GM18870 (cell line): ENCODE measurements around the gene H2AZ2.

Source experiments
- ATAC-seq: cut with Tn5 transposase; IDR thresholded peaks from one replicate; pipeline ENCODE4 v1.9.1; 2021; ENCODE audit warnings: moderate library complexity; ENCODE audit not compliant: unreplicated experiment

H2AZ2 gene

DNA sequence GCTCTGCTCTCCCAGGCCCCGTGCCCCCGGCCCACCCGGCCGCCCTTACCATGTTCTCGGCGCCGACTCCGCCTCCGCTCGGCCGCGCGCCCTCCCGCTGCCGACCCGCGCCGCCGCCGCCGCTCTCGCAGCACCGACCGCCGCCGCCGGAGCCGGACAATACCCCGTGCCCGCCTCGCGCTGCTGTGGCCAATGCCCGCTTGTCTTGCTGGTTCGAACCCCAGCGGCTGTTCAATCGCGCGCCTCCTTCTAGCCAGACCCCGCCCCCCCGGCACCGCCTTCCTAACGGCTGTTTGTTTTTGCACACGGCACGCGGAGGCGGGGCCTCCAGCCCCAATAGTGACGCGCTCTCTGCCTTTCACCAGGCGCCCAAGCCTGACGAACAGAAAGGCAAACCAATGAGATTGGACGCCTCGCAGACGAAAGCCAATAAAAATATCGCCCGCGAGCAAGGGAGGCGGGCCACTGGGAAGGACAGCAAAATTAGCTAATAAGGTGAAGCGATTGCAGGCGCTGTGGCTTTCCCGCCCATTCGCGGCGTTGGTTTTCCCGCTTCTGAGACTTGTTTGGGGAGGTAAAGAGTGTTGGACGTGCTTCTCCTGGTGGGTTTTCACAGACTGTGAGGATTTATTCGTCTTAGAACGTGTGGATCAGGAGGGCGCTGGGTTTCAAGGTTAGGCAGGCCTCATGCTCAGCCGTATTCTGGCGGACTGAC, at the start of gene H2AZ2:
H2AZ2 (minus strand) TSS at position 168 of the 715 bp plus-strand sequence; CDS start at position 52, 116 bp downstream.
- peak; percentile 88 for ATAC-seq

DNA sequence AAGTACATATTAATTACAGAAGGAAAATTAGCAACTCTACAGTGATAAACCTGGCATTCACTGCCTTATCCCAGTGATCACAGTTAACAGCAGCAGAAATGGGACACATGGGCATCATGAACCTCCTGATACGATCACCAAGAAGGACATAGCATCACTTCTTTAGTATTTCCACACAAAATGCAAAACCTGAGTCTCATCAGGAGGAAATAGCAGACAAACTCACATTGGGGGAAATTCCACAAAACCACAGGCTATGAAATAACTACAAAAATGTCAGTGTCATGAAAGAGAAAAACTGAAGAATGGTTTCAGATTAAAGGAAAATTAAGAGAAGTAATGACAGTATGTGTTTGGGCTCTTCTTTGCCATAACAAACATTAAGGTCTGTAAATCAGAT, 49.4 kb upstream of the H2AZ2 start:
- ATAC-seq: no peak

GRCh38 chr7:44894888-44895580, 47.1 kb upstream of the H2AZ2 start:
- ATAC-seq: no peak

DNA sequence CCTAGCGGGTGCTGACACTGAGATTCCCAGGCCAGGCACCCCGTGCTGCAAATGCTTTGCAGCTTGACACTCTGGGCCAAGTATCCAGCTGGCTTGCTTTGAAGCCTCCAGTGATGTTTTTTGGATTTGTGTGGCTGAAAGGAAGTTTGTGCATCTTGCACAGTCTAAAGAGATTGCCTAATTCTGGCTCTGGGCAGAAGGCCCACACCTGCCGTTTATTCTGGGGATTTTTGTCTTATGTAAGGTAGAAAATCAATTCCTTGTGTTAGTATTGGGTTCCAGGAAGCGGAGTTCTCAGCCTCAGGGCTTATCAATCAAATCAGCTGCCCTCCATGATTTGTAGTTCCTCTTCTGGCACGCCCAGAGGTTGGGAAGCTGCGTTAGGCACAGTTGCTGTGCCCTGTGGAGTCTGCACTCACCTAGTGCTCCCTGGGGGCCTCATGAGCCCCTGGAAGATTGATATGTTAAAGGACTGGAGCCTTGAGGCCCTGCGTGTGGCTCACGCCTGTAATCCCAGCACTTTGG, 45.9 kb upstream of the H2AZ2 start:
- no peak for ATAC-seq

DNA sequence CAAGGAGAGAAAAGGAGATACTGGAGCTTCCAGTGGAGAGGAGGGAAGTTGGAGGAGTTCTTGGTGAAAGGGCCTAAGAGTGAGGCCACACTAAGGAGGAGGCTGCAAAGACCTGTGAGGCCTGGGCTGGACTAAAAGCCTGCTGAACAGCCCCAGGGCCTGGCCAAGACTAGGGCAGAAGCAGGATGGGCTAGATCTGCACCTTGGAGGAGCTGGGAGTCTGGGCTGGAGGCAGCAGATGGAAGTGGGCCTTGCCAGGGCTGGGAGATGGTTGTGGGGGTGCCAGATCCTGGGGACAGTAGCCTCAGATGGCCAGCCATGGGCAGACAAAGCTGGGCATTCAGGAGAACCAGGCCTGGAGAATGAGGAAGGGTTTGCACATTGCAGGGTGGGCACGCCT, 43.9 kb upstream of the H2AZ2 start:
- no peak for ATAC-seq

- no peak for ATAC-seq
These were observed 43.5 kb upstream of the H2AZ2 start for GRCh38 chr7:44891372-44891771.

- no peak for ATAC-seq
These were observed 41.3 kb upstream of the H2AZ2 start for GRCh38 chr7:44889086-44889781.

GRCh38 chr7:44887293-44887692, 39.4 kb upstream of the H2AZ2 start:
- ATAC-seq: no peak

- peak; percentile 89 for ATAC-seq
These were observed 37.8 kb upstream of the H2AZ2 start, which contains the start of gene PURB for GRCh38 chr7:44885394-44886317. PURB (minus strand) TSS chr7:44885530; CDS start chr7:44885348, 182 bp downstream.

- peak; percentile 11 for ATAC-seq
These were observed 36.9 kb upstream of the H2AZ2 start for GRCh38 chr7:44884621-44885393.

- ATAC-seq: no peak
These were observed 36.2 kb upstream of the H2AZ2 start for GRCh38 chr7:44883961-44884620.

- ATAC-seq: no peak
These were observed 35.0 kb upstream of the H2AZ2 start for GRCh38 chr7:44882899-44883298.

GRCh38 chr7:44881610-44882009, 33.7 kb upstream of the H2AZ2 start:
- no peak for ATAC-seq

GRCh38 chr7:44881066-44881600, 33.2 kb upstream of the H2AZ2 start:
- ATAC-seq: no peak

GRCh38 chr7:44880317-44881018, 32.6 kb upstream of the H2AZ2 start:
- ATAC-seq: no peak

- ATAC-seq: no peak
These were observed 28.5 kb upstream of the H2AZ2 start for GRCh38 chr7:44876393-44876792.

DNA sequence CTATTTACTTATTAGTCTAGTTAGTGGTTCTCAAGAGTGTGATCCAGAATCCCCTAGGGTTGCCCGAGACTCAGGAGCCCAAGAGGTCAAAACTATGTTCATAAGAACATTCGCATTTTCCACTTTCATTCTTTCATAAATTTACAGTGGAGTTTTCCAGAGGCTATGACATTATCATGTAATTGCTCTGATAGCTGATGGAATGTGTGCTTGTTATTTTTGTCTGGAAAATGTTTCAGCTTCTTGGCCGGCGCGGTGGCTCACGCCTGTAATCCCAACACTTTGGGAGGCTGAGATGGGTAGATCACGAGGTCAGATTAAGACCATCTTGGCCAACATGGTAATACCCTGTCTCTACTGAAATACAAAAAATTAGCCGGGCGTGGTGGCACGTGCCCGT, 27.4 kb upstream of the H2AZ2 start:
- ATAC-seq: no peak

- ATAC-seq: no peak
These were observed 24.9 kb upstream of the H2AZ2 start for GRCh38 chr7:44872787-44873186.
